GM21737 (cell line): ENCODE data around the gene MFN1.

Experiments
- ATAC-seq: cut with Tn5 transposase; IDR thresholded peaks from one replicate; pipeline ENCODE4 v1.9.1; 2021; ENCODE audit warnings: mild to moderate bottlenecking, moderate library complexity; ENCODE audit not compliant: unreplicated experiment

The MFN1 gene

GRCh38 chr3:179428876-179429548 lies 81.5 kb downstream of the MFN1 start:
- ATAC-seq: no peak

GRCh38 chr3:179430277-179430870 lies 82.9 kb downstream of the MFN1 start:
- ATAC-seq: no peak

GRCh38 chr3:179432021-179432420 lies 84.5 kb downstream of the MFN1 start:
- peak; percentile 59 for ATAC-seq

- ATAC-seq: no peak
These were observed 84.9 kb downstream of the MFN1 start for GRCh38 chr3:179432451-179432850.

- ATAC-seq: no peak
These were observed 89.0 kb downstream of the MFN1 start for GRCh38 chr3:179436517-179436916.

GRCh38 chr3:179438841-179439240 lies 91.3 kb downstream of the MFN1 start:
- peak; percentile 93 for ATAC-seq
